Vagina (tissue), 2 donors: ENCODE measurements around the gene ASTN2.

Experiments used
- POLR2A ChIP-seq, 2 donors: fragments of 450-650 bp; IDR thresholded peaks; one replicate each; pipeline ENCODE4 v1.6.1; 2017; ENCODE audit warnings: antibody characterized with exemption in 2 of 2, mild to moderate bottlenecking in 2 of 2, moderate library complexity in 2 of 2
- POLR2AphosphoS5 ChIP-seq, 2 donors: sonication (generic); formaldehyde crosslinking; IDR thresholded peaks; one replicate each; pipeline ENCODE4 v1.9.0; 2017; ENCODE audit warnings: antibody characterized with exemption in 2 of 2, mild to moderate bottlenecking in 2 of 2, low read depth in 1 of 2; ENCODE audit not compliant: insufficient read depth in 1 of 2
- TF ChIP-seq, protein P1 (sequence below), 3 experiments: fragments of 450-650 bp in 2 of 3; fragments of 200-600 bp in 1 of 3; sonication (generic) in 1 of 3; IDR thresholded peaks; one replicate each; pipeline ENCODE4 v1.5.1; 2017 to 2019; ENCODE audit warnings: antibody characterized with exemption in 3 of 3, mild to moderate bottlenecking in 2 of 3, moderate library complexity in 2 of 3

DNA sequence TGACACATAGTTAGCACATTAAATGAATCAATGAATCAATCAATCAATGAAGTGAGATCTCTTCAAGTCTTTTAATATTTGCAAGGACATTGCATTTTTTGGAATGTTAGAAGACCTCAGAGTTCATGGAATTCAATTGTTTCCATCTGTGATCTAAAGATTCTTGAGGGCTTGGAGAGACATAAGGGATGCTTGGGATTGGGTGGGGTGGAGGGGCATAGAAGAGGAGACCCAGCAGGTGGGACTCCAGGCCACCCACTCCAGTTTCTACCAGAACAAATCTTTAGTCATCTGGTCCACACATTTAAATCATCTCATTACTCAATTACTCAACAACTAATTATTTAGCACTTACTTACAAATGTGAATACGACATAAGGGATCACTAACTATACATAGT, 978.7 kb downstream of the ASTN2 start:
- TF ChIP-seq, protein P1, sequence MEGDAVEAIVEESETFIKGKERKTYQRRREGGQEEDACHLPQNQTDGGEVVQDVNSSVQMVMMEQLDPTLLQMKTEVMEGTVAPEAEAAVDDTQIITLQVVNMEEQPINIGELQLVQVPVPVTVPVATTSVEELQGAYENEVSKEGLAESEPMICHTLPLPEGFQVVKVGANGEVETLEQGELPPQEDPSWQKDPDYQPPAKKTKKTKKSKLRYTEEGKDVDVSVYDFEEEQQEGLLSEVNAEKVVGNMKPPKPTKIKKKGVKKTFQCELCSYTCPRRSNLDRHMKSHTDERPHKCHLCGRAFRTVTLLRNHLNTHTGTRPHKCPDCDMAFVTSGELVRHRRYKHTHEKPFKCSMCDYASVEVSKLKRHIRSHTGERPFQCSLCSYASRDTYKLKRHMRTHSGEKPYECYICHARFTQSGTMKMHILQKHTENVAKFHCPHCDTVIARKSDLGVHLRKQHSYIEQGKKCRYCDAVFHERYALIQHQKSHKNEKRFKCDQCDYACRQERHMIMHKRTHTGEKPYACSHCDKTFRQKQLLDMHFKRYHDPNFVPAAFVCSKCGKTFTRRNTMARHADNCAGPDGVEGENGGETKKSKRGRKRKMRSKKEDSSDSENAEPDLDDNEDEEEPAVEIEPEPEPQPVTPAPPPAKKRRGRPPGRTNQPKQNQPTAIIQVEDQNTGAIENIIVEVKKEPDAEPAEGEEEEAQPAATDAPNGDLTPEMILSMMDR (IDR thresholded peaks at IDR 0.05): no peak
- TF ChIP-seq POLR2AphosphoS5 (IDR thresholded peaks at IDR 0.05; ENCODE audit: insufficient read depth in 1 of 2, low read depth in 1 of 2) (no peak), POLR2A (IDR thresholded peaks at IDR 0.05) (no peak)
